AG09319 (cell line): ENCODE measurements around the gene MPHOSPH9.
"Not testable (repeated sequence)": the region's sequence is repeated elsewhere in the genome, so short reads cannot be mapped to it uniquely, and the experiment has no call there.

Source experiments
- DNase-seq: peaks from one replicate; pipeline ENCODE4 v3.0.0-alpha.2; 2010; ENCODE audit warnings: low read depth; ENCODE audit errors: extremely low read depth
- CTCF ChIP-seq: IDR thresholded peaks from 2 replicates; pipeline ENCODE4 v1.5.1; 2011; ENCODE audit warnings: low read depth, mild to moderate bottlenecking, inconsistent platforms, low read length, moderate library complexity

Gene MPHOSPH9

GRCh38 chr12:123232472-123232806 lies 502 bp downstream of the MPHOSPH9 start:
- TF ChIP-seq CTCF = no peak
- no peak for DNase-seq

GRCh38 chr12:123231931-123232330 lies 1.0 kb downstream of the MPHOSPH9 start:
- no peak for DNase-seq
- TF ChIP-seq CTCF = no peak

- no peak for DNase-seq
- TF ChIP-seq CTCF = no peak
These were observed 3.9 kb downstream of the MPHOSPH9 start for GRCh38 chr12:123229051-123229450.

GRCh38 chr12:123227581-123228258 lies 5.2 kb downstream of the MPHOSPH9 start:
- no peak for DNase-seq
- no peak for TF ChIP-seq CTCF

- no peak for TF ChIP-seq CTCF
- DNase-seq = no peak
These were observed 7.5 kb downstream of the MPHOSPH9 start for GRCh38 chr12:123225443-123225842.

GRCh38 chr12:123223241-123223668 lies 9.7 kb downstream of the MPHOSPH9 start:
- DNase-seq = no peak
- no peak for TF ChIP-seq CTCF

- not testable (repeated sequence) for DNase-seq
These were observed 25.1 kb downstream of the MPHOSPH9 start for GRCh38 chr12:123207815-123208214.

- not testable (repeated sequence) for DNase-seq
These were observed 26.1 kb downstream of the MPHOSPH9 start for GRCh38 chr12:123206794-123207193.
